Thymus (tissue), 11 donors: ENCODE results near the gene AHCY. TPM values are rescaled to one million over a fixed set of nuclear protein-coding genes. Genes with fewer than 3 reads are reported as not detected.

Experiments used
- DNase-seq, 9 donors: peaks; one replicate each; pipeline ENCODE4 v3.0.0-alpha.2; 2013; ENCODE audit warnings: low spot score in 9 of 9, low read depth in 6 of 9, missing footprints in 1 of 9
- H3K27ac ChIP-seq, 2 donors: one replicate each; pipeline ENCODE4 v1.5.1; 2013; ENCODE audit warnings: control low read depth in 1 of 2, low read depth in 1 of 2, low read length in 1 of 2, mild to moderate bottlenecking in 1 of 2, moderate library complexity in 1 of 2
- H3K27me3 ChIP-seq, 2 donors: one replicate each; pipeline ENCODE4 v1.5.1; 2013; ENCODE audit warnings: low read length in 1 of 2; ENCODE audit not compliant: control insufficient read depth in 2 of 2, insufficient read depth in 1 of 2
- H3K36me3 ChIP-seq, 2 donors: one replicate each; pipeline ENCODE4 v1.5.1; 2013; ENCODE audit warnings: low read length in 1 of 2, mild to moderate bottlenecking in 1 of 2, moderate library complexity in 1 of 2; ENCODE audit not compliant: control insufficient read depth in 2 of 2, insufficient read depth in 2 of 2
- H3K4me1 ChIP-seq, 2 donors: one replicate each; pipeline ENCODE4 v1.5.1; 2013; ENCODE audit warnings: low read length in 2 of 2; ENCODE audit not compliant: control insufficient read depth in 2 of 2, insufficient read depth in 2 of 2
- H3K4me3 ChIP-seq, 2 donors: one replicate each; pipeline ENCODE4 v1.5.1; 2013; ENCODE audit warnings: low read length in 2 of 2, control low read depth in 1 of 2, mild to moderate bottlenecking in 1 of 2
- H3K9me3 ChIP-seq, 2 donors: one replicate each; pipeline ENCODE4 v1.5.1; 2013; ENCODE audit warnings: low read length in 1 of 2, mild to moderate bottlenecking in 1 of 2; ENCODE audit not compliant: control insufficient read depth in 2 of 2, insufficient read depth in 1 of 2
- WGBS: extraction: QIAGEN DNeasy Blood & Tissue Kit; methylation state at CpG from one replicate; pipeline ENCODE4 v1.1.7; 2013; 5-methylcytosine and 5-hydroxymethylcytosine counted together
- polyA plus RNA-seq: library from polyadenylated mRNA; stranded (reverse); fragments of 200-250 nt; gene quantifications from one replicate; pipeline ENCODE4 v1.2.3, GENCODE V29; 2013
- total RNA-seq: library from RNA; stranded (reverse); fragments of 120-200 nt; gene quantifications from one replicate; pipeline ENCODE4 v1.2.4, GENCODE V29; 2013
- donor health status: healthy.

The AHCY gene
- total and polyA plus RNA-seq, 2 donors = 56.0 to 69.6 TPM

GRCh38 chr20:34315236-34315635 lies 12.1 kb upstream of the AHCY start:
- Histone ChIP-seq H3K4me3 (no peak overlapping the region), H3K27me3 (peaks cover 11 to 24% of the 10 kb centered on the region in 2 donors), H3K9me3 (no peaks in the 10 kb centered on the region), H3K4me1 (peaks cover 0 to 15% of the 10 kb centered on the region in 2 donors), H3K36me3 (no peaks in the 10 kb centered on the region), H3K27ac (no peak overlapping the region)
- no peak for DNase-seq
- WGBS = 95% methylated on average over 3 of the region's 3 CpGs

- DNase-seq = peak; percentile 63 to 92 (median 82)
- Histone ChIP-seq H3K4me1 (peaks cover 0 to 15% of the 10 kb centered on the region in 2 donors), H3K27me3 (peaks cover 11 to 34% of the 10 kb centered on the region in 2 donors), H3K27ac (no peak overlapping the region), H3K9me3 (no peaks in the 10 kb centered on the region), H3K4me3 (no peak overlapping the region), H3K36me3 (no peaks in the 10 kb centered on the region)
- WGBS = 12% methylated on average over 14 of the region's 14 CpGs
Measured at GRCh38 chr20:34312544-34313217, 9.5 kb upstream of the AHCY start.

DNA sequence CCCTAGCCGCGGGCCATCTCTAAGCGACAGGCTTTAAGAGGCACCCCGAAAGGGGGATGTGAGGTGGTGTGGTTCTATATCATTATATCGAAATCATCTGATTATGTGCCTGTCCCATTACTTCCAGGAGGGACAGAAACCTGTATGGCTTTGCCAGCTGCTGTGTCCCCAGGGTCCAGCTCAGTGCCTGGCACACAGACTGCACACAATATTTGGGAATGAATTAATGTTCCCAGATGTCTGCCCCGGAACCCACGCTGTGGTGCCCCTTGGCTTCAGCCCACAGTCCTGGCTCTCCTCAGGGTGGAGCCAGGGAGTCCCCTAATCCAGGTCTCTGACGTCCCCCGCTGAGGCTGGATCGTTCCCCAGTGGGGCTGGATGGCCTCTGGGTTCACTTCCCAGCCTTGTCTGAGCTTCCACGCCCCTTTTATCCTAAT lies 8.9 kb upstream of the AHCY start:
- H3K27ac ChIP-seq = no peak overlapping the region
- H3K36me3 ChIP-seq = no peaks in the 10 kb centered on the region
- peaks cover 11 to 34% of the 10 kb centered on the region in 2 donors for H3K27me3 ChIP-seq
- H3K9me3 ChIP-seq = no peaks in the 10 kb centered on the region
- H3K4me3 ChIP-seq = no peak overlapping the region
- peaks cover 0 to 15% of the 10 kb centered on the region in 2 donors for H3K4me1 ChIP-seq
- DNase-seq = no peak
- WGBS = 14% methylated on average over 11 of the region's 11 CpGs

GRCh38 chr20:34311118-34312023 lies 8.2 kb upstream of the AHCY start:
- H3K27ac ChIP-seq = no peak overlapping the region
- H3K4me1 ChIP-seq = peaks cover 0 to 15% of the 10 kb centered on the region in 2 donors
- 19% methylated on average over 45 of the region's 45 CpGs for WGBS
- H3K9me3 ChIP-seq = no peaks in the 10 kb centered on the region
- DNase-seq = no peak
- no peaks in the 10 kb centered on the region for H3K36me3 ChIP-seq
- H3K27me3 ChIP-seq = peaks cover 11 to 34% of the 10 kb centered on the region in 2 donors
- no peak overlapping the region for H3K4me3 ChIP-seq

- WGBS = 93% methylated on average over 19 of the region's 19 CpGs
- peaks cover 11 to 34% of the 10 kb centered on the region in 2 donors for H3K27me3 ChIP-seq
- H3K36me3 ChIP-seq = no peaks in the 10 kb centered on the region
- DNase-seq = no peak
- peaks cover 0 to 15% of the 10 kb centered on the region in 2 donors for H3K4me1 ChIP-seq
- H3K27ac ChIP-seq = no peak overlapping the region
- no peak overlapping the region for H3K4me3 ChIP-seq
- H3K9me3 ChIP-seq = no peaks in the 10 kb centered on the region
Measured at GRCh38 chr20:34310481-34311117, 7.4 kb upstream of the AHCY start.

DNA sequence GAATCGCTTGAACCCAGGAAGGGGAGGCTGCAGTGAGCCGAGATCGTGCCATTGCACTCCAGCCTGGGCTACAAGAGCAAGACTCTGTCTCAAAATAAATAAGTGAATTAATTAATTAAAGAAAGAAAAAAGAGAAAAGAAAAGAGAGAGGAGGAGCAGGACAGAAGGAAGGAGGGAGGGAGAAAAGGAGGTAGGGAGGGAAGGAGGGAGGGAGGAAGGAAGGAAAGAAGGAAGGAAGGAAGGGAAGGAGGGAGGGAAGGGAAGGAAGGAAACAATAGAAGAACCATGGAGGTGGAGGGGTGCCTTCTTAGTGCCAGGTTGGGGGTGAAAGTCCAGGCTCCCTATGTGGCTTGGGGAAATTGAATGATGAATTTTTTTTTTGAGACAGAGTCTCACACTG lies 6.5 kb upstream of the AHCY start:
- DNase-seq = no peak
- Histone ChIP-seq H3K27me3 (peaks cover 11 to 34% of the 10 kb centered on the region in 2 donors), H3K4me3 (no peak overlapping the region), H3K27ac (no peak overlapping the region), H3K9me3 (no peaks in the 10 kb centered on the region), H3K4me1 (peaks cover 0 to 15% of the 10 kb centered on the region in 2 donors), H3K36me3 (no peaks in the 10 kb centered on the region)
- 97% methylated on average over 3 of the region's 3 CpGs for WGBS

- Histone ChIP-seq H3K9me3 (no peaks in the 10 kb centered on the region), H3K27ac (no peak overlapping the region), H3K4me3 (no peak overlapping the region), H3K27me3 (peaks cover 3 to 14% of the 10 kb centered on the region in 2 donors), H3K4me1 (peaks cover 0 to 24% of the 10 kb centered on the region in 2 donors), H3K36me3 (no peaks in the 10 kb centered on the region)
- no peak for DNase-seq
- 94% methylated on average over 19 of the region's 19 CpGs for WGBS
Measured at GRCh38 chr20:34305333-34306230, 2.4 kb upstream of the AHCY start.

- 39% methylated on average over 9 of the region's 9 CpGs for WGBS
- H3K9me3 ChIP-seq = no peaks in the 10 kb centered on the region
- H3K36me3 ChIP-seq = peaks cover 0 to 3% of the 10 kb centered on the region in 2 donors
- peak overlapping the region; percentile 74 to 95 for H3K4me3 ChIP-seq
- peaks cover 0 to 27% of the 10 kb centered on the region in 2 donors for H3K4me1 ChIP-seq
- H3K27ac ChIP-seq = peak overlapping the region in 1 of 2 donors; percentile 14
- no peaks in the 10 kb centered on the region for H3K27me3 ChIP-seq
- peak in 1 of 9 donors; percentile 13 for DNase-seq
Measured at GRCh38 chr20:34302312-34302722, 838 bp downstream of the AHCY start.
